GM21381 (cell line): Measurements from ENCODE around the gene STARD3.

ENCODE experiments used
- ATAC-seq: cut with Tn5 transposase; IDR thresholded peaks from one replicate; pipeline ENCODE4 v1.9.1; 2021; ENCODE audit warnings: mild to moderate bottlenecking, moderate library complexity; ENCODE audit not compliant: unreplicated experiment

Gene STARD3

DNA sequence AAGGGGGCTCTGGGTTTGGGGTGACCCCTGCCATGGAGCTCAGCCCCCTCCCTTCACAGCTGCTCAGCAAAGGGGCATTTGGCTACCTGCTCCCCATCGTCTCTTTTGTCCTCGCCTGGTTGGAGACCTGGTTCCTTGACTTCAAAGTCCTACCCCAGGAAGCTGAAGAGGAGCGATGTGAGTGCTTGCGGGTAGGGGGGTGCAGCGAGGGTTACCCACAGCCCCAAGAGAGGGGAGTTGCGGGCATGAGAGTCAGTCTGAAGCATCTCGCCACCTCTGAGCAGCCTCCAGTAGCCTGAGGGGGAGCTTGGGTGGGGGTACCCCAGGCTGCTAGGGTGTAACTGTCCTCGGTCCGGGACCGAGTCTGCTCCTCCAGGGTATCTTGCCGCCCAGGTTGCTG lies 21.4 kb downstream of the STARD3 start:
- no peak for ATAC-seq

DNA sequence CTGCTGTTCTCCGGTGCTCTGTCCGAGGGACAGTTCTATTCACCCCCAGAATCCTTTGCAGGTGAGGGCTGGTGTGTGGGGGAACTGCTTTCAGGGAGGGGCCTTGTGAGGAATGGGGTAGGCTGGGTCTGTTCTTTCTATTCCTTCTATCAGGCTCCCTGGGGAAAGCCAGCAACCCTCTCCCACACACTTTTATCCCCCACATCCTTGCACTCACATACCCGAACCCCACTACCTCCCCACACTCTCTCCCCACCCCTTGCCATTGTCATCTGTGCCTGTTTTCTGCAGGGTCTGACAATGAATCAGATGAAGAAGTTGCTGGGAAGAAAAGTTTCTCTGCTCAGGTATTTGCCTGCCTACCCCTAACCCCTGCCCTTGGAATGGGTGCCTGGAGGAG lies 21.8 kb downstream of the STARD3 start:
- ATAC-seq: no peak

DNA sequence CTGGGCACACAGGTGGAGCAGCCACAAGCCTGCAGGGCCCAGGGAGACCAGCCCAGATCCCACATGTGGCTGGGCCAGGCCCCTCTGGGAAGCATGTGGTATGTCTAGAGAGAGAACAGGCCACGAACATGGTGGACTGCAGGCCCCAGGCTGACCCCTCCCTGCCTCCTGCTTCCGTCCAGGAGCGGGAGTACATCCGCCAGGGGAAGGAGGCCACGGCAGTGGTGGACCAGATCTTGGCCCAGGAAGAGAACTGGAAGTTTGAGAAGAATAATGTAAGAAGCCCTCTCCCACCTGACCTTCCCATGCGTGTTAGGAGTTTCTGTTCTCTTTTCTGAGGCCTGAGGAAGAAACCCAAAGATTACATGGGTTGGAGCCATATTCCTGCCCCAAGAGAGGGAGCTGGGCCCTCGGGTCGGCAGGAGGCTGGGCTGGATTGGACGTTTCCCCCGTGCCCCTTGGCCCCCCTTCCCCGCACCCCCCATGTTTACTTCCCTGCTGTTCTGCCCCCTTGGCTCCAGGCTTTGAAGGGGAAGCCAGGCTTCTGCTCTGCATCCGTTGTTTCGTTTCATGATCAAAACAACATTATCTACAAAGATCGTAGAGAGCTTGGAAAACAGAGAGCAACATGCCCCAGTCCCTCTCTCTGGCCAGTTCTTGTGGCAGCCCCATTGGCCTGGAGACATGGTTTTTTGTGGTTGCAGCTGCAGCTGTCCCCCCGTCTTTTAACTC lies 22.5 kb downstream of the STARD3 start:
- no peak for ATAC-seq

DNA sequence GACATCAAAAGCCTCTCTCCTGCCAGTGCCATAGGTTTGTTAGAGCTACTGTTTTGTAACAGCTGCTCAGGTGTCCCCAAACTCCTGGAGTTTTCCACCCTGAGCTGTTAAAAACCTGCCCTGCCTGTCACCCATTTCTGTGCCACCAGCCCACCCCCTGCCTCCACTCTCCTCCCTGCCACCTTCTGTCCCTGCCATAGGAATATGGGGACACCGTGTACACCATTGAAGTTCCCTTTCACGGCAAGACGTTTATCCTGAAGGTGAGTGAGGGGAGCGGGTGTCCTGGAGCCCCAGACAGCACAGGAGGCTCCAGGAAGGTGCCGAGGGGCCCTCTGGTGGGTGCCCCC lies 23.0 kb downstream of the STARD3 start:
- no peak for ATAC-seq

DNA sequence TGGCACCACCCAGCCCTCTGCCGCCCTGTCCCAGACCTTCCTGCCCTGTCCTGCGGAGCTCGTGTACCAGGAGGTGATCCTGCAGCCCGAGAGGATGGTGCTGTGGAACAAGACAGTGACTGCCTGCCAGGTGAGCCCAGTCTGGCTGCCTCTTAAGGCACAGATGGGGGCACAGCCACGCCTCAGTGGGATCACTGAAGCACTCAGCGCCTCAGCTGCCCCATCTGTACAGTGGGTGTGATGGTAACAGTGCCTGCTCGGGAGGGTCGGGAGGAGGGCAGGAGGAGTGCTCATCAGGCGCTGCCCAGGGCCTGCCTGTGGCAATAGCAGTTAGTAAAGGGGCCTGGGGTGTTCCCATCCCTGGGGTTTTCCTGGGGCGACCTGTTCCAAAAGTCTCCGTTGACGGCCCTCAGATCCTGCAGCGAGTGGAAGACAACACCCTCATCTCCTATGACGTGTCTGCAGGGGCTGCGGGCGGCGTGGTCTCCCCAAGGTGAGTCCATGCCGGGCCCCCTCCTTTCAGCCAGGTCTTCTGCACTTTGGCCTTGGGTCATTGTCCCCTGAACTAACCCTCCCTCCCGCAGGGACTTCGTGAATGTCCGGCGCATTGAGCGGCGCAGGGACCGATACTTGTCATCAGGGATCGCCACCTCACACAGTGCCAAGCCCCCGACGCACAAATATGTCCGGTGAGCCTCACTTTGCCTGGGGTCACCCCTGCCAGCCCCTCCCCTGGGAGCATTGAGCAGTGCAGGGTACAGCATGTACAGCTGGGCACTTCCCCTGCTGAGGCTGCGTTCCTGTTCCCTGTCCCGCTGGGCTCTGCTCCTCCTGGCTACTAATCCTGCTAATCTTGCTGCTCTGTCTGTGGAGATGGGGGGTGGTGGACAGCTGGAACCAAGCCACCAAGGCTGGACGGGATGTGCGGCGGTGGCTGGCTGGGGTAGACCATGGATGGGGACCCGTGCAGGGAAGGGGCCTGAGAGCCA lies 23.7 kb downstream of the STARD3 start:
- ATAC-seq: no peak

- ATAC-seq: no peak
Measured at GRCh38 chr17:39661744-39662541, 25.0 kb downstream of the STARD3 start.

DNA sequence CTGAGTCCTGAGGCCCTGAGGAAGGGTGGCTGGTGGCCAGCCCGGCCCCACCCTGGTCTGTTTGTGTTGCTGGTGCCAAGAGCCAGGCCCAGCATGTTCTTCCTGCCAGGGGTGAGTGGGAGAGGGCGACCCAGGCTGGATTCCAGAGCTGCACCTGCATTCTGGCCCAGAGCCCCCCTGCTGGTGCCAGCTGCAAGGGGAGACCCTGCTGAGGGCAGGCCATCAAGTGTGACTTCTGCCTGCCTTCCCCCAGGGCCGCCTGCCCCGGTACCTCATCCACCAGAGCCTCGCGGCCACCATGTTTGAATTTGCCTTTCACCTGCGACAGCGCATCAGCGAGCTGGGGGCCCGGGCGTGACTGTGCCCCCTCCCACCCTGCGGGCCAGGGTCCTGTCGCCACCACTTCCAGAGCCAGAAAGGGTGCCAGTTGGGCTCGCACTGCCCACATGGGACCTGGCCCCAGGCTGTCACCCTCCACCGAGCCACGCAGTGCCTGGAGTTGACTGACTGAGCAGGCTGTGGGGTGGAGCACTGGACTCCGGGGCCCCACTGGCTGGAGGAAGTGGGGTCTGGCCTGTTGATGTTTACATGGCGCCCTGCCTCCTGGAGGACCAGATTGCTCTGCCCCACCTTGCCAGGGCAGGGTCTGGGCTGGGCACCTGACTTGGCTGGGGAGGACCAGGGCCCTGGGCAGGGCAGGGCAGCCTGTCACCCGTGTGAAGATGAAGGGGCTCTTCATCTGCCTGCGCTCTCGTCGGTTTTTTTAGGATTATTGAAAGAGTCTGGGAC lies 25.8 kb downstream of the STARD3 start:
- no peak for ATAC-seq

DNA sequence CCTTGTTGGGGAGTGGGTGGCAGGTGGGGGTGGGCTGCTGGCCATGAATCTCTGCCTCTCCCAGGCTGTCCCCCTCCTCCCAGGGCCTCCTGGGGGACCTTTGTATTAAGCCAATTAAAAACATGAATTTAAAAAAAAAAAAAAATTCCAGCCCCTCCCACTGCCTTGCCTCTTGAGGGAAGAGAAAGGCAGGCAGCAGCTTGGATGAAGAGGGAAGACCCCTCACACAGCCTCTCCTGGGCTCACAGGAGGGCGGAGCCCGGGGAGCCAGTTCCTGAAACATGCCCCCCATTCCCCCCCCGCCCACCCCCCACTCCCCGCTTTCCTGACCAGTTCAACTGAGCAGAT lies 26.4 kb downstream of the STARD3 start:
- no peak for ATAC-seq

DNA sequence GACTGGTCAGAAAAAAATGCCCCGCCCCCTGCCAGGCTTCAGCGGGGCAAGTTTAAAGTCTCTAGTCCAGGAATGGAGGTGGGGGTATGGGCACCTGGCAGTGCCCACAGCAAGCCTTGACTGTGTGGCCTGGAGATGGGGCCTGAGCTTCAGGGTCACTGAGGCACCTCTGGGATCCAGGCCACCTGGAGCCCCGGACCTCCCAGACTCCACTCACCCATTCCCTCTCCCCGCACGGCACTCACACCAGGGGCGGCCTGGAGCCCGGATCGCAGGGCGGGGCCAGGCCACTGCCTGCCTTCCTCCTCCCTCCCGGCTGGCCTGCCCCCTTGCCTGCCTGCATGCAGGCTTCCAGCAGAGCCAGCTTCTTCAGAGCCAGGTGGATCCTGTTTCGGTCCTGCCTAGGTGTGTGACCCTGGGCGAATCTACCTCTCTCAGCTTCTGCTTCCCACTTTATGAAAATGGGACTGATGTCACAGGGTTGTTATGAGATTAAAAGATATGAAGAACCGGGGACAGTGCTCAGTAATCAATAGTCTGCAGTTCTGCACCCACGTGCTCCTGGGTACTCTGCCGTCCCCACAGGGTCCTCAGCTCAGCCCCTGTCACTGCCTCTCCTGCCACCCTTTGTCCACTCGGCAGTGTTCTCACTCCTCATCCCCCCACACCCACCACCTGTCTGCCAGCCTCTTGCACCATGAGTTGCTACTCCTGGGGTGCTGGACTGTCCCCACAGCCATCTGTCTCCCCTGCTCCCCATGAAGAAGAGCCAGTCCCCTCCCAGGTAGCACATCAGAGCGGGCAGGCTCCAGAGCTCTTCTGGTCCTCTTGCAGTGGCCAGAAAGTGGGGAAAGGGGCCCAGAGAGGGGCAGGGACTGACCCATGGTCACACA lies 27.0 kb downstream of the STARD3 start:
- ATAC-seq: no peak

DNA sequence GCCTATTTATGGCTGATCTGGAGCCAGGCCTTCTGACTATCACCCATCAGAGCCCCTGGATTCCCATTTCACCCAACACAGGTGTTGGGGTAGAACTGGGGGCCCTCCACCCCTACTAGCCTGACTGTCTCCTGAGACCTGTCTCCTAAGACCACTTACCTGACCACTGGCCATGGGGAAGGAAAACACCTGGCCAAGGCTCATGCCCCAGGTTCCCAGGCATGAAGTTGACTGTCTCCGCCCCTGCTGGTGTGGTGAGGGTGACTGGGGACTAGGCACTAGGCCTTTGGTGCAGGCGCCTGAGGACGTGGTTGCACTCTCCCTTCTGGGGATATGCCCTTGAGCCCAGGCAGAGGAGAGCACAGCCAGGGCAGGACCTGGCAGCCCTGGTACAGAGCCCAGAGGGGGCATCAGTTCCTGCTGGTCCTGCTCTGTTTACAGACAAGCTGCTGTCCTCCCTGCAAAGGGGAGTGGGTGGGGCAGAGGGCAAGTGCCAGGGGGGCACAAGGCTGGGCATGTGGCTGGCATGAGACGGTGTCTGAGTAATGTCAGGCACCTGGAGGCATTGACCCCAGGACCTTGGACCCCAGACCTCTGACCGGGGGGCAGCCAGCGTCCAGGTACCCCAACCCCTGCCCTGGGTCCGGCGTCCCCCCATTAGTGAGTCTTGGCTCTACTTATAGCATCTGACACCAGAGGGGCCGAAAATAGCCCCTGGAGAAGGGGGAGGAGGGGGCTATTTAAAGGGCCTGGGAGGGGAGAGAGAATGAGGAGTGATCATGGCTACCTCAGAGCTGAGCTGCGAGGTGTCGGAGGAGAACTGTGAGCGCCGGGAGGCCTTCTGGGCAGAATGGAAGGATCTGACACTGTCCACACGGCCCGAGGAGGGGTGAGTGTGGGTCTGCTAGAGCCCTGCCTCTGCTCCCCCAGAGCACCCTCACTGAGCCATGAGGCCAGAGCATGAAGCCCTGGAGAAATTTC lies 27.9 kb downstream of the STARD3 start, which contains the start of gene TCAP:
Gene TCAP, plus strand, starts transcription at position 769 of the 981 bp plus-strand sequence. Its CDS starts 11 bp downstream, at position 780.
- ATAC-seq: no peak

DNA sequence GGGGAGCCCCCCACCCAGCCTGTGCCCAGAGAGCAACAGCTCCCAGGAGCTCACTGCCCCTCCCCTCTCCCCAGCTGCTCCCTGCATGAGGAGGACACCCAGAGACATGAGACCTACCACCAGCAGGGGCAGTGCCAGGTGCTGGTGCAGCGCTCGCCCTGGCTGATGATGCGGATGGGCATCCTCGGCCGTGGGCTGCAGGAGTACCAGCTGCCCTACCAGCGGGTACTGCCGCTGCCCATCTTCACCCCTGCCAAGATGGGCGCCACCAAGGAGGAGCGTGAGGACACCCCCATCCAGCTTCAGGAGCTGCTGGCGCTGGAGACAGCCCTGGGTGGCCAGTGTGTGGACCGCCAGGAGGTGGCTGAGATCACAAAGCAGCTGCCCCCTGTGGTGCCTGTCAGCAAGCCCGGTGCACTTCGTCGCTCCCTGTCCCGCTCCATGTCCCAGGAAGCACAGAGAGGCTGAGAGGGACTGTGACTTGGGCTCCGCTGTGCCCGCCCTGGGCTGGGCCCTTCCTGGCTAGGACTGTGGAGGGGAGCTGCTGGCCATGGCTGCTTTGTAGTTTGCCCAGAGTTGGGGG lies 28.8 kb downstream of the STARD3 start:
- no peak for ATAC-seq

- no peak for ATAC-seq
Measured at GRCh38 chr17:39666231-39666600, 29.3 kb downstream of the STARD3 start.

DNA sequence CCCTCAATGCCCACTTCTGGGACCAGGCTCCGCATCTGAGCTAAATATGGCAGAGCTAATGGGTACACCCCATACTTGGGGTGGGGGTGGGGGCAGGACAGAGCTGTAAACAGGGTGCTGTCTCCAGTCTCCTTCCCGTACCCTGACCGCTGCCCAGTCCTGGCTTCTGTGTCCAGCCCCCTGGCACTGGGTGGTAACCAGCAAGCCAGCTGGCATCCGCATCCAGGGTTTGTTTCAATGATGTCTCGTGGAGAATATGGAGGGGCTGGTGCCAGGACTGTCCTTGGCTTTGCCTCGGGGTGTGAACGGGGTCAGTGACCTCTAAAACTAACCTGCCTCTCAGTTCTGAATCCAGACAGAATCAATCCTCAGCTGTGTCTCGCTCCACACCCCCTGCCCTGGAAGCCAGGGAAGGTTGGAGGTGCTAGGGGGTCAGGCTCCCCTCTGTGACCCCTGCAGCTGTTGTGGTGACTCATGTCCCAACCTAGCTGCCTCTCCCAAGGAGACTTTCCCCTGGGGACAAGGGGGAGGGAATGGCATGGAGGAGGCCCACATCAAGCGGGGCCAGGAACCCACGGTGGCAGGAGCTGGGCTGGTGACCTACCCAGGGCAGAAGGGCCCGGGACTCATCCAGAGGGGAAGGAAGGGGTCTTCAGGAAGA lies 29.8 kb downstream of the STARD3 start:
- ATAC-seq: no peak

DNA sequence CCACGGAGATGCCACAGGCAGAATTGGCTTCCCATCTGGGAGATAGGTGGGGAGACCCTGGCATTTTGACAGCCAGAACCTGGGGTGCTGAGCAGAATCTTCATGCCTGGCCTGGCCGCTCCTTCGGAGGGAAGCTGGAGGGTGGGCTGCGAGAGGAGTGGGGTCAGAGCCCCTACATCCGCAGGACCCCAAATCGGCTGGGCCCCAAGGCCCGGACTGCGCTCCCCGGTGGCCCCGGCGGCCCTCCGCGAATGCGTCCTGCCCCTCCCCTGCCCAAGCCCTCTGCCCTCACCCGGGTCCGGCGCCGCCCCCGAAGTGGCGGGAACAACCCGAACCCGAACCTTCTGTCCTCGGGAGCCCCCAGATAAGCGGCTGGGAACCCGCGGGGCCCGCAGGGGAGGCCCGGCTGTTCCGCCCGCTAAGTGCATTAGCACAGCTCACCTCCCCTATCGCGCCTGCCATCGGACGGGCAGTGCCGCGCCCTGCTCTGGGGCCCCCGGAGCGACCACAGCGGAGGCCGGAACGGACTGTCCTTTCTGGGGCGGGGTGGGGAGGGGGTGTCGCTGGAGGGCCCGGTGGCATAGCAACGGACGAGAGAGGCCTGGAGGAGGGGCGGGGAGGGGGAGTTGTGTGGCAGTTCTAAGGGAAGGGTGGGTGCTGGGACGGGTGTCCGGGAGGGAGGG lies 30.5 kb downstream of the STARD3 start:
- ATAC-seq: no peak

- no peak for ATAC-seq
Measured at GRCh38 chr17:39667945-39668924, 31.3 kb downstream of the STARD3 start, which contains the start of gene PNMT. TSS of gene PNMT (plus strand) at chr17:39668453. CDS start at chr17:39668476, 23 bp downstream.
